VCaP (cell line): ENCODE data around the gene GPA33.
A peak's percentile ranks its signal among the peaks of the same experiment; 100 is the strongest.

Experiments used
- H3K27ac ChIP-seq: fragments of 450-650 bp; 2 replicates; pipeline ENCODE4 v1.5.1; 2017
- CTCF ChIP-seq: fragments of 450-650 bp; conservative IDR thresholded peaks from 2 replicates; pipeline ENCODE4 v1.5.1; 2017; ENCODE audit warnings: mild to moderate bottlenecking, moderate library complexity

Gene GPA33

GRCh38 chr1:167106119-167106461 lies 15.9 kb upstream of the GPA33 start:
- H3K27ac ChIP-seq, result peak overlapping the region; percentile 39
- TF ChIP-seq CTCF, result no peak

- peak overlapping the region; percentile 39 for H3K27ac ChIP-seq
- TF ChIP-seq CTCF, result no peak
Measured at GRCh38 chr1:167105271-167106118, 15.3 kb upstream of the GPA33 start.

- no peak overlapping the region for H3K27ac ChIP-seq
- TF ChIP-seq CTCF, result no peak
Measured at GRCh38 chr1:167104256-167104633, 14.1 kb upstream of the GPA33 start.

GRCh38 chr1:167102906-167103573 lies 12.9 kb upstream of the GPA33 start:
- H3K27ac ChIP-seq, result no peak overlapping the region
- TF ChIP-seq CTCF, result no peak

- no peak overlapping the region for H3K27ac ChIP-seq
- TF ChIP-seq CTCF, result no peak
Measured at GRCh38 chr1:167101754-167102153, 11.6 kb upstream of the GPA33 start.

- no peak for TF ChIP-seq CTCF
- H3K27ac ChIP-seq, result no peak overlapping the region
Measured at GRCh38 chr1:167100730-167101129, 10.6 kb upstream of the GPA33 start.

- no peak for TF ChIP-seq CTCF
- no peak overlapping the region for H3K27ac ChIP-seq
Measured at GRCh38 chr1:167099851-167100250, 9.7 kb upstream of the GPA33 start.
